ENCODE results near the gene PDE12. TPM values are rescaled to one million over a fixed set of nuclear protein-coding genes. Genes with fewer than 3 reads are reported as not detected.

Gene PDE12, protein sequence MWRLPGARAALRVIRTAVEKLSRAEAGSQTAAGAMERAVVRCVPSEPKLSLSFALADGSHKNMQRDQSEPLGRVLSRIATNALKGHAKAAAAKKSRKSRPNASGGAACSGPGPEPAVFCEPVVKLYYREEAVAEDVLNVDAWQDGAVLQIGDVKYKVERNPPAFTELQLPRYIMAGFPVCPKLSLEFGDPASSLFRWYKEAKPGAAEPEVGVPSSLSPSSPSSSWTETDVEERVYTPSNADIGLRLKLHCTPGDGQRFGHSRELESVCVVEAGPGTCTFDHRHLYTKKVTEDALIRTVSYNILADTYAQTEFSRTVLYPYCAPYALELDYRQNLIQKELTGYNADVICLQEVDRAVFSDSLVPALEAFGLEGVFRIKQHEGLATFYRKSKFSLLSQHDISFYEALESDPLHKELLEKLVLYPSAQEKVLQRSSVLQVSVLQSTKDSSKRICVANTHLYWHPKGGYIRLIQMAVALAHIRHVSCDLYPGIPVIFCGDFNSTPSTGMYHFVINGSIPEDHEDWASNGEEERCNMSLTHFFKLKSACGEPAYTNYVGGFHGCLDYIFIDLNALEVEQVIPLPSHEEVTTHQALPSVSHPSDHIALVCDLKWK
- 17.4 and 24.0 TPM in 2 replicates for total RNA-seq

GRCh38 chr3:57555738-57556458 lies at the start of gene PDE12:
Gene PDE12, plus strand, starts transcription at chr3:57556274. Its CDS starts 106 bp downstream, at chr3:57556380.

GRCh38 chr3:57544181-57545125 lies 11.6 kb upstream of the PDE12 start, which contains the start of gene DNAH12:
Gene DNAH12, minus strand, starts transcription at chr3:57544344. Its CDS starts 1,474 bp downstream, at chr3:57542870.

DNA sequence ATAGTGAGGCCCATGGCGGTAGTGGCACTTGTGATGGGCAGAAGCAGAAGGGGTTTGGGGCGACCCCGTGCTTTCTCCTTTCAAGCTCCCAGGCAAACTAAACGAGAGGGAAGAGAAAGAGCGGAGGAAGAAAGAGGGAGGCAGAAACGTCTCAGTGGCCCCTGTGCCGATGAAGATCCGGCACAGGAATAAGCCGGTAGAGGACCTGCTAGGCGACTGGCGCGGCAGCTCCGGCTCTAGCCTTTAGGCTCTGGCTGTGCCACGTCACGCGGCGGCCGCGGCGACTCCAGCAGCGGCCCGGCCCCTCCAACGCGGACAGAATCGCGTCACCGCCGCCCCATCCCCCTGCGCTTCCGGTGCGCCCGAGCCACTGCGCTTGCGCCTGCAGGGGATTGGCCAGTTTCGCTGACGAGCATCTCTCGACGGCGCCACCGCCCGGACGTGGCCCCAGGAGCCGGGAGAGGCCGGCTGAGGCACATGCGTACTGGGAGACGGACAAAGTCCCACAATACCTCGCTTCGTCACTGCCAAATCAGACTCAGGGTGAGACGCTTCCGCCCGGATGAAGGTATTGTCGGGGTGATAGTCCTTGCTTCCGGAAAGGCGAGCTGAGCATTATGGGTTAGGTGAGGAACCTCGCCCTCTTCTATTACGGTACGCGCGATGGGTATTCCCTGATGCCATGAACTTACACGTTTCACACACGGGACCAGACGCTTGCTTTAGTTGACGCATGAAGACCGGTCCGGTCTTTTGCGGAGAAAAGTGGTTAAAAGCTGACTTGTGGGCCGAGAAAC lies 41.3 kb downstream of the PDE12 start, which contains the start of gene ARF4:
Gene ARF4 (minus strand): TSS at position 218 of the 797 bp plus-strand sequence. CDS start 204 bp downstream, at position 14.

Other genes starting within 250 kb of the PDE12 start
- under 0.01 and 0.12 TPM in 2 replicates for gene DNAH12, start 11.9 kb upstream of the PDE12 start, total RNA-seq
- 156 and 200 TPM in 2 replicates for gene ARF4, start 41.1 kb downstream of the PDE12 start, total RNA-seq
- gene DENND6A, start 136.8 kb downstream of the PDE12 start, total RNA-seq = 18.6 and 21.1 TPM in 2 replicates
- gene SLMAP, start 200.0 kb downstream of the PDE12 start, total RNA-seq = 51.9 and 53.5 TPM in 2 replicates

Measured in uterine smooth muscle cell (primary cell).